DND-41 (cell line): Measurements from ENCODE around the gene SPOPL.

ENCODE experiments used
- CTCF ChIP-seq: IDR thresholded peaks from 2 replicates; pipeline ENCODE4 v1.5.1; 2012; ENCODE audit warnings: borderline replicate concordance, low read length, moderate library complexity, mild to moderate bottlenecking; ENCODE audit not compliant: poor library complexity, severe bottlenecking; ENCODE audit errors: extremely low read depth
- EZH2 ChIP-seq: IDR thresholded peaks from 3 replicates; pipeline ENCODE4 v1.6.1; 2012; ENCODE audit warnings: borderline replicate concordance, low read depth, mild to moderate bottlenecking, moderate library complexity, low read length, inconsistent platforms; ENCODE audit not compliant: severe bottlenecking

- TF ChIP-seq EZH2 = no peak
- TF ChIP-seq CTCF = no peak
These were observed 30.6 kb upstream of the SPOPL start for GRCh38 chr2:138470941-138471340.
